DMS53 (cell line): ENCODE data around the gene GPHN.
"Not testable (repeated sequence)": the region's sequence is repeated elsewhere in the genome, so short reads cannot be mapped to it uniquely, and the experiment has no call there.

Experiments used
- DNase-seq: peaks from one replicate; lab custom pipeline; 2025; lab: John Stamatoyannopoulos, UW

Gene GPHN

GRCh38 chr14:66502836-66503235 lies 5.1 kb upstream of the GPHN start:
- not testable (repeated sequence) for DNase-seq

GRCh38 chr14:66503532-66503931 lies 4.4 kb upstream of the GPHN start:
- DNase-seq: no peak

DNA sequence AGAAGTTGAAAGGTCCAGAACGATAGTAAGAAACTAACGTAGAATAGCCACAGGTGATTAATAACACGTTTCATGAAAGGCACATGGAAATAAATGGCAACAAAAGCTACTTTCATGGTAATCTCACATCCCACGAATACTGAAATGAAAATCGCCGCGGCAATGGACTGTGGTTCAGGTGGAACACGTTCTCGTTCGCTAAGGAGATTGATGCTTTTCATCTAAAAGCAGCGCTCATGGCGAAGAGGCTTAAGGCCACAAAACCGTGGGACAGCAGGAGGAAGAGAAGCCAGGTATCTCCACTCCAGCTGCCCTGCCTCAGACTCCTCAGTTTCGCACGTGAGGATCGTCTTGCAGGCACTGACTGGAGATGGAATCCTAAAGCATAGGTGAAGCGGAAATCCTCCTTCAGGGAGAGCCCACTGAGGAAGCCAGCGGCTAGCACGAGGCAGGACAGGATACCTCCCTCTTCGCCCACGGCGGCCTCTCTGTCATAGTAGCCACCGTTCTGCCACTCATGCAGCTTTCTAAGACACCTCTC lies 696 bp upstream of the GPHN start:
- DNase-seq: peak; percentile 87

- no peak for DNase-seq
Observed at GRCh38 chr14:66508547-66508845, 549 bp downstream of the GPHN start.

DNA sequence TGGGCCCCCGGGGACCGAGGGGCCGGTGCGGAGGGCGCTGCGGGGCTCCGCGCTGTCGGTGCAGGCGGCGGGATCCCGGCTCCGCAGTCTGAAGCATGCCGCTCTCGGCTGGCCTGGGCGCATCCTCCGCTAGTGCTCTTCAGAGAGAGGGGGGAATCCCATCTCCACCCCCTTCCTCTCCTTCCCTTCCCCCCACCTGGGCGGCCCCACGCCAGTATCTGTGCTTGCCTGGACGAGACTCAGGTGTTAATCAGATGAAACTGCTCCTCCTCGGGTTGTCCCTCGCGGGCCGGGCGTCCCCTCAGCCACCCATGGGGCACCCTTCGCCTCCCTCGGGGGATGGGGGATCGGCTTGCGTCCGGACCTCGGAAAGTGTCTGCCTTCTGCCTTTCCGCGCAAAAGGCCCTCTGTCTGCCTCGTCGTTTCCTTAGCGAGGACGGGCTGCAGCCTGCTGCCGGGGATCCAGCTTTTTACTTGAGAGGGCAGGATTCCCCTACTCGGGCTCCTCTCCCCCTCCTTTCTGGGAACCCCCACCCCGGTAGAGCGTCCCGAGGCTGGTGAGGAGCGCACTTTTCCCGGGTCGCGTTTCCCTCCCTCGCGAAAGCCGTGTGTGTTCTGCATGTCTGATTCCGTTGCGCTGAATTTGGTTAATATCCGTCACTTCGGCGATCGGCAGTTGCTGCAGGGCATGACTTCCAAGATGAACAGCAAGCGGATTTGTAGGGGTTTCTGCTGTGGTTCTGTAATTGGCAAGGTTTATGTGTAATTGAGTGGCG lies 1.1 kb downstream of the GPHN start:
- DNase-seq: peak; percentile 69

DNA sequence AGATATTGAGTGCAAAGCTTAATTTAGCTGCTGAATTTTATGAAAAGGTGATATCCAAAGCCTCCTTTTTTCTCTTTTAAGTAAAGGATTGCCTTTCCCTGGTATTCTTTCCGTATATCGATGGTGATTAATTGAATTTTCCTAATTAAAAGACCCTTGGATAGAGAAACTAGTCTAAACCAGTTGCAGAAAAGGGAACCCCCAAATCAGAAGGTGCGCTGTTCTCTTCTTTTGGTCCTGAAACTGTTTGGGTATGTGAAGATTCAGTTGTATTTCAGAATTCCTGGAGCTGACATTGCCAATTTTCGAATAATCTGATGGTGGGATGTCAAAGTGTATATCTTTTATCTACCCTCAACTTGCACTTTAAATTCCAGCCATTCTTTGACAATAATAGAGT lies 1.9 kb downstream of the GPHN start:
- DNase-seq: no peak

DNA sequence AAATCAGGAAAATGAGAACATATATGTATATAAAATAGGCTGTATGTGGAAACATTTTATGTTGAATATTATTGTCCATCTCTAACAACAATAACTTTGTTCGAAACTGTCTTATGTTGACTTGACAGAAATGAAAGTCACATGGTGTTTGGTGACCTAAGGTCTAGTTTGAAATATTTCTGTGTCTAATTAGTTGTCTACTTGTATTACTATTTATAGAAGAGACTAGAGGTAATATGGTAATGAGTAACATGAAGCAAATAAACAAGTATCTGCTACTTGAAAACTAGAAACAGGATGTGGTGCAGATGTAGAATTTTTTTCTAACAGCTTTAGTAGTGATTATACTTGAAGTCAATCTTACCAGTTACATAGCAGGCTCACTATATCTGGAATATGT lies 3.9 kb downstream of the GPHN start:
- DNase-seq: peak; percentile 10

DNA sequence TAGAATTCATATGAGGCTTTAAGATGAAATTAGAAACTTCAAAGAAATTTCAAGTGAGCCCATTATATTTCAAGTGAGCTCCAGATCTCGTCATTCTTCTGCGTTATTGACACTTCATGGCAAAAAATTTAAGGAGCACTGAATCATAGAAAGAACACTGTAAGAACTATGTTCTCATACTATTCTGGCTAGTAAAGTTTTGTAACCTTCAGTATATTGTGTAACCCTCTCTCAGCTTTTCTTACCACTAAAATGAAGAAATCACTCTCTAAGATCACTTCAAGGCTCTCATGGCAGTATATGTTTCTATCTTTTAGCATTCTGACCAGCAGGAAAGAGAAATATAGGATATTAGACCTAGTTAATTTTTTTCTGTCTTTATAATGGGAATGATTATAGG lies 6.3 kb downstream of the GPHN start:
- DNase-seq: no peak

DNA sequence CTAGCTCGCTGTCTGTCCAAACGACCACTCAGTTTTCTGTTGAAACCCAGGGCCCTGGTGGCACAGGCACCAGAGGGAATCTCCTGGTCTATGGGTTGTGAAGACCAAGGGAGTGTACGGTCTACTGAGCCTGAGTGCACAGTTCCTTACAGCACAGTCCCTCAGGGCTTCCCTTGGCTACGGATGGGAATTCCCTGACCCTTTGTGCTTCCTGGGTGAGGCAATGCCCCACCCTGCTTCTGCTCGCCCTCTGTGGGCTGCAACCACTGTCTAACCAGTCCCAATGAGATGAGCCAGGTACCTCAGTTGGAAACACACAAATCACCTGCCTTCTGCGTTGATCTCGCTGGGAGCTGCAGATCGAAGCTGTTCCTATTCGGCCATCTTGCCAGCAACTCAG lies 22.6 kb downstream of the GPHN start:
- no peak for DNase-seq

GRCh38 chr14:66539034-66539433 lies 31.1 kb downstream of the GPHN start:
- DNase-seq: no peak

DNA sequence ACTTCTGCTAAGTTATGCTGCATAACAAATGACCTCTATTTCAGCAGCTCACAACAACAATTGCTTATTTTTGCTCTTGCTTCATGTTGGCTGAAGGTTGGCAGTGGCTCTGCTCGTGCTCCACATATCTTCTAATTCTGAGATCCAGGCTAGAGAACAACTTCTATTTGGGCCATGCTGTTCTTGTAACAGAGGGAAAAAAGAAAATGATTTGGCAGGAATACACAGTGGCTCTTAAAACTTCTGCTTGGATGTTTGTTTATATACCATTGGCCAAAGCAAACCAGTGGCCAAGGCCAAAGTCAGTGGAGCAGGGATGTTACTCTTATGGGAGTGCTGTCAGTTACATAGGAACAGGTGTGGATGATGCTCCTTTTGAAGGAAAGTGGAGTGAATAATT lies 32.1 kb downstream of the GPHN start:
- DNase-seq: no peak

DNA sequence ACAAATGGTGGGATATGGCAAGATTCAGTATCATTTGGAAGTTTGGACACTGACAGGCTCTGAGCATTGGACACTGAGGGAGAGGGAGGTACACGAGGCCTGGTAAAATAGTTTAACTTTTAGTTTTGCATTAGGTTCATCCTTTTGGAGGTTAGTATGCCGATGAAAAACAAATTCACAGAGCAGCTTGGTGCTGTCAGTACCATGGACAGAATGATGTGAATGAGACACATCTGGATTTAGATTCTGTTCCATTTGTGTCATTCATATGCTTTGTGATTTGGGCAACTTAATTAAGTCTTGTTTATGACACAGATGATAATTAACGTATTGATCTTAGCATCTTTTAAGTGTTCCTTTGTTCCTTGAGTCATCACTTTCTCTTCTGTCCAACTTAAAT lies 33.7 kb downstream of the GPHN start:
- no peak for DNase-seq

- no peak for DNase-seq
Observed at GRCh38 chr14:66543996-66544395, 36.0 kb downstream of the GPHN start.

DNA sequence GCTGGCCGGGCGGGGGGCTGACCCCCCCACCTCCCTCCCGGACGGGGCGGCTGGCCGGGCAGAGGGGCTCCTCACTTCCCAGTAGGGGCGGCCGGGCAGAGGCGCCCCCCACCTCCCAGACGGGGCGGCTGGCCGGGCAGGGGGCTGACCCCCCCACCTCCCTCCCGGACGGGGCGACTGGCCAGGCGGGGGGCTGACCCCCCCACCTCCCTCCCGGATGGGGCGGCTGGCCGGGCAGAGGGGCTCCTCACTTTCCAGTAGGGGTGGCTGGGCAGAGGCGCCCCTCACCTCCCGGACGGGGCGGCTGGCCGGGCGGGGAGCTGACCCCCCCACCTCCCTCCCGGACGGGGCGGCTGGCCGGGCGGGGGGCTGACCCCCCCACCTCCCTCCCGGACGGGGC lies 37.2 kb downstream of the GPHN start:
- not testable (repeated sequence) for DNase-seq

- not testable (repeated sequence) for DNase-seq
Observed at GRCh38 chr14:66545751-66546150, 37.8 kb downstream of the GPHN start.

- no peak for DNase-seq
Observed at GRCh38 chr14:66563731-66564130, 55.8 kb downstream of the GPHN start.

- no peak for DNase-seq
Observed at GRCh38 chr14:66568220-66568619, 60.3 kb downstream of the GPHN start.

DNA sequence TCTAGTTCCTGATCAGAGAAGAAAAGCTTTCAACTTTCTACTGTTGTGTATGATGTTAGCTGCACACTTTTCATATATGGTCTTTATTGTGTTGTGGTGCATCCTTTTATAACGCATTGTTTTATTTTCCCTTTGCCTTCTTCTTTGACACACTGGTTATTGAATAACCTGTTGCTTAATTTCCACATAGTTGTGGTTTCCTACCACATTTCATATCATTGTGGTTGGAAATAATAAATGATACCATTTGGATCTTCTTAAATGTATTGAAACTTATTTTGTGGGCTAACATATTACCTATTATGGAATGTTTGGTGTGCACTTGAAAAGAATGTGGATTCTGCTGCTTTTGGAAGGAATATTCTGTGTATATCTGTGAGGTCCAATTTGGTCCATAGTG lies 64.9 kb downstream of the GPHN start:
- DNase-seq: no peak

- DNase-seq: no peak
Observed at GRCh38 chr14:66575014-66575413, 67.1 kb downstream of the GPHN start.

- no peak for DNase-seq
Observed at GRCh38 chr14:66575939-66576338, 68.0 kb downstream of the GPHN start.

DNA sequence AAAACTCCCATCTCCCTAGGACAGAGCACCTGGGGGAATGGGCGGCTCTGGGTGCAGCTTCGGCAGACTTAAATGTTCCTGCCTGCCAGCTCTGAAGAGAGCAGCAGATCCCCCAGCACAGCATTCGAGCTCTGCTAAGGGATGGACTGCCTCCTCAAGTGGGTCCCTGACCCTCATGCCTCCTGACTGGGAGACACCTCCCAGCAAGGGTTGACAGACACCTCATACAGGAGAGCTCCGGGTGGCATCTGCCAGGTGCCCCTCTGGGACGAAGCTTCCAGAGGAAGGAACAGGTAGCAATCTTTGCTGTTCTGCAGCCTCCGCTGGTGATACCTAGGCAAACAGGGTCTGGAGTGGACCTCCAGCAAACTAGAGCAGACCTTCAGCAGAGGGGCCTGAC lies 79.8 kb downstream of the GPHN start:
- not testable (repeated sequence) for DNase-seq

DNA sequence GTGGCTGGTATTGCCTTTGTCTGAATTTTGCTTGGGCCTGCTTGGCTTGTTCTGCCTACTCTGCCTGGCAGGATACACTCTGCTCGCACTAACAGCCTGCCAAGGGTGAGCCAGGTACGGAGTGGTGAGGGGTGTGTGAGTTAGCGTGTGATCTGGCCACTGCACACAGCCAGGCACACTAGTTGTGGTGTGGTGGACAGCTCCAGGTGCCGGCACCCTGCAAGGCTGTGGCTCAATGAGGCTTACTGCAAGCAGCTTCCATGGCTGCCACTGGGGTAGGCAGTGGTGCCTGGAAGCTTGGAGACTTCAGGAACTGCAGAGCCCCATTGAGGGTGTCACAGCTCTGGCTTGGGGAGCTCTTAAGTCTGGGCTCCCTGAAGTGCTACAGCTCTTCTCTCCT lies 87.4 kb downstream of the GPHN start:
- DNase-seq: no peak

- no peak for DNase-seq
Observed at GRCh38 chr14:66596241-66596985, 88.5 kb downstream of the GPHN start.

GRCh38 chr14:66600416-66600815 lies 92.5 kb downstream of the GPHN start:
- DNase-seq: no peak
